ENCODE data around the gene ALS2. TPM values are rescaled to one million over a fixed set of nuclear protein-coding genes. Genes with fewer than 3 reads are reported as not detected.

The ALS2 gene
- total and polyA plus RNA-seq, 9 donors, result 6.1 to 18.5 (median 15.0) TPM

DNA sequence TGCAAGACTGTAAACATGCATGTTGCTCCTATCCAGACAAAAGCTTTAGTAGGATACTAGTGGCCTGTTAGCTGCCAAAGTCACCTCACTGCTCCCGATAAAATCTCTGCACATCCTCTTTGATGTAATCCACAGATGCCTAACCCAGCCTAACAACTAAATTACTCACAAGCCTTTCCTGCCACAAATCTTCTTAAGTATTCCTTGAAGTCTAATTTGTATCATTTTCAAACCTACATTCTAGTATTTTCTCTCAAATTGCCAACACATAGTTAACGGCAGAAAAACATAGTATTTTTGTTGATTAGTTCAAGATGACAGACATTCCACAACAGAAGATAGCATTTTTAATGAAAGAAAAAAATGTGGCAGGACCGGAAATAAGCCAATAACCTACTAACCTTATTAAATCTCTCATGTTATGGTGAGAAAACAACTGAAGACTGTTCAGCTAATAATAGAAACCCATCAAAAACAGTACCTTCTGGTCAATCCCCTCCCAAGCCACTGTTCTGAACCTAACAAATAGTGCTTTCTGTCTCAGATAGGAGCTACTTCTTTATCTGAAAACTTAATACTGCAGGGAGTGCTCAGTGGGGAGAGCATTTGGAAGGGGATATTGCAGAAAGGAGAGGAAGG, 82.0 kb downstream of the ALS2 start, which contains the start of gene MPP4:
Gene MPP4 (minus strand): TSS at position 57 of the 639 bp plus-strand sequence. CDS start 4,690 bp downstream, outside the sequence.
- no peaks in the 10 kb centered on the region for H3K27me3 ChIP-seq
- H3K4me1 ChIP-seq (ENCODE audit: insufficient read depth), result peaks cover 6% of the 10 kb centered on the region
- TF ChIP-seq EP300 (IDR thresholded peaks at IDR 0.05) (no peak), POLR2A (IDR thresholded peaks at IDR 0.05) (no peak)
- TF ChIP-seq, protein P1, sequence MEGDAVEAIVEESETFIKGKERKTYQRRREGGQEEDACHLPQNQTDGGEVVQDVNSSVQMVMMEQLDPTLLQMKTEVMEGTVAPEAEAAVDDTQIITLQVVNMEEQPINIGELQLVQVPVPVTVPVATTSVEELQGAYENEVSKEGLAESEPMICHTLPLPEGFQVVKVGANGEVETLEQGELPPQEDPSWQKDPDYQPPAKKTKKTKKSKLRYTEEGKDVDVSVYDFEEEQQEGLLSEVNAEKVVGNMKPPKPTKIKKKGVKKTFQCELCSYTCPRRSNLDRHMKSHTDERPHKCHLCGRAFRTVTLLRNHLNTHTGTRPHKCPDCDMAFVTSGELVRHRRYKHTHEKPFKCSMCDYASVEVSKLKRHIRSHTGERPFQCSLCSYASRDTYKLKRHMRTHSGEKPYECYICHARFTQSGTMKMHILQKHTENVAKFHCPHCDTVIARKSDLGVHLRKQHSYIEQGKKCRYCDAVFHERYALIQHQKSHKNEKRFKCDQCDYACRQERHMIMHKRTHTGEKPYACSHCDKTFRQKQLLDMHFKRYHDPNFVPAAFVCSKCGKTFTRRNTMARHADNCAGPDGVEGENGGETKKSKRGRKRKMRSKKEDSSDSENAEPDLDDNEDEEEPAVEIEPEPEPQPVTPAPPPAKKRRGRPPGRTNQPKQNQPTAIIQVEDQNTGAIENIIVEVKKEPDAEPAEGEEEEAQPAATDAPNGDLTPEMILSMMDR (IDR thresholded peaks at IDR 0.05), result no peak
- DNase-seq, result no peak
- H3K36me3 ChIP-seq, result no peaks in the 10 kb centered on the region
- WGBS, 3 donors, result 6 to 10% (median 8%) methylated on average over 3 of the region's 3 CpGs
- no peak within 1 kb of the TSS for H3K27ac ChIP-seq
- no peaks in the 10 kb centered on the region for H3K9me3 ChIP-seq
- intact Hi-C loops (cut with DNase I), result no loop called here
- no peak within 1 kb of the TSS for H3K4me3 ChIP-seq

DNA sequence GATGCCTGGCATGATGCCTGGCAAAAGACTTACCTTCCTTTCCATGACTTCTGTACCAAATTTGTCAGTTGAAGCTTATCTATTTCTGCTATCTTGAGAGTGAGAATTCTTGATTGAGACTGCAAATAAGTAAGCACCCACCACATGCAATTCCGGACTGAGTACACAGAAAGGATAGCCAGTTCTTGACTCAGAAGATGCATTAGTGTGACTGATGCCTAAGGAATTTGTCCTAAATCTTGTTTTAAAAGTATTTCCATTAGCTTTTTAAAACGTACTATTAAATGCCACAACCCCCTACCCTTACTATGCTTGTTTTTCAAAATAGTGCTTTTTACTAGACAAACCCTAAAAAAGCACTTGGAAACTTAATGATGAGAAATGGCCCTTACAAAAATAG, 82.8 kb downstream of the ALS2 start:
- no peak overlapping the region for H3K27ac ChIP-seq
- intact Hi-C loops (cut with DNase I), result no loop called here
- WGBS, 3 donors, result 11 to 17% (median 16%) methylated on average over 2 of the region's 2 CpGs
- H3K36me3 ChIP-seq, result no peaks in the 10 kb centered on the region
- TF ChIP-seq EP300 (IDR thresholded peaks at IDR 0.05) (no peak), POLR2A (IDR thresholded peaks at IDR 0.05) (no peak)
- TF ChIP-seq, protein P1 (IDR thresholded peaks at IDR 0.05), result no peak
- H3K4me1 ChIP-seq (ENCODE audit: insufficient read depth), result peaks cover 6% of the 10 kb centered on the region
- no peaks in the 10 kb centered on the region for H3K27me3 ChIP-seq
- no peak for DNase-seq
- no peaks in the 10 kb centered on the region for H3K9me3 ChIP-seq
- no peak overlapping the region for H3K4me3 ChIP-seq

DNA sequence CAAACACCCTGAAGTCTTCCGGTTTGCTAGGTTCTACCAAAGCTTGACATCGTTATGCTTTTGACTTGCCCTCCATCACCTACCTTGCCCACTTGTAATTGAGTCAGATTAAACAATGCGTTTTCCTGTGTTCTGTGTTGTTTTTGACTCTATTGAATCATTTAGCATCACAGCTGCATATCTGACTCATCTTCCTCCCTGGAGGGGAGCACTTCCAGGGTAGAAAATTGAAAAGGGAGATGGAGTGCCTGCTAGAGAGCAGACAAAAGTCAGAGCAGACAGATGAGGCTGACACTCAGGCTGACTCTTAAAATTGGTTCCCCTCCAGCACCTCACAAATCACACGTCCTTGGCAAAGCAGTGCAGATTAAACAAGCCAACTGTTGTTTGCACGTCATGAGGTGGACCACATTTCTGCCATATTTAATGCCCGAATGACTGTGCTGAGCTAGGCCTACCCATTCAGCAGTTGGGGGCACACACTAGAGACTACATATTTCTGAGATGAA, 84.5 kb downstream of the ALS2 start:
- DNase-seq, result no peak
- no peaks in the 10 kb centered on the region for H3K9me3 ChIP-seq
- peaks cover 6% of the 10 kb centered on the region for H3K4me1 ChIP-seq (ENCODE audit: insufficient read depth)
- intact Hi-C loops (cut with DNase I), result no loop called here
- H3K4me3 ChIP-seq, result no peak overlapping the region
- H3K27me3 ChIP-seq, result no peaks in the 10 kb centered on the region
- TF ChIP-seq, protein P1 (IDR thresholded peaks at IDR 0.05), result no peak
- no peak for TF ChIP-seq EP300 (IDR thresholded peaks at IDR 0.05)
- TF ChIP-seq POLR2A (IDR thresholded peaks at IDR 0.05), result no peak
- H3K36me3 ChIP-seq, result no peaks in the 10 kb centered on the region
- no peak overlapping the region for H3K27ac ChIP-seq
- WGBS, 3 donors, result 23 to 32% (median 26%) methylated on average over 6 of the region's 6 CpGs

DNA sequence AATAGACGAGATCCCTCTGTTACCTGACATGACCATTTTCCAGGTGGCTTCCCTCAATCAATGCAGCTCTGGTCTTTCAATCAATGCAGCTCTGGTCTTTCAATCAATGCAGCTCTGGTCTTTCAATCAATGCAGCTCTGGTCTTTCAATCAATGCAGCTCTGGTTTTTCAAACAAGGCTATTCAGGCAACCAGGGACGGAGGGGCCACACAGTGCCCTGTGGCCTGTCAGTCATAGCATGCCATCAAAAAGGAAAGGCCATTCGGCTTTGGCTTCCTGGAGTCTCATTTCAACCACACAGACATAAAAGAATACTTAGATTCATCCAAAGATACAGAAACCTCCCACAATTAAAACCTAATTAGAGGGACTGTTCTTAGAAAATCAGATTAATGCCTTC, 95.6 kb downstream of the ALS2 start:
- 86 to 91% (median 88%) methylated on average over 3 of the region's 3 CpGs for WGBS, 3 donors
- intact Hi-C loops (cut with DNase I), result no loop called here
- TF ChIP-seq, protein P1 (IDR thresholded peaks at IDR 0.05), result no peak
- no peak for TF ChIP-seq POLR2A (IDR thresholded peaks at IDR 0.05)
- TF ChIP-seq EP300 (IDR thresholded peaks at IDR 0.05), result no peak
- H3K4me1 ChIP-seq (ENCODE audit: insufficient read depth), result no peaks in the 10 kb centered on the region
- no peaks in the 10 kb centered on the region for H3K27me3 ChIP-seq
- H3K36me3 ChIP-seq, result no peaks in the 10 kb centered on the region
- no peak overlapping the region for H3K4me3 ChIP-seq
- no peak for DNase-seq
- no peak overlapping the region for H3K27ac ChIP-seq
- H3K9me3 ChIP-seq, result no peaks in the 10 kb centered on the region

All from ovary (tissue), 9 donors.